B cell (primary cell): ENCODE results near the gene FHIP1B. TPM values are rescaled to one million over a fixed set of nuclear protein-coding genes. Genes with fewer than 3 reads are reported as not detected.

Source experiments
- ATAC-seq: fragments of 200-7000 bp; cut with Tn5 transposase; one replicate; pipeline ENCODE4 v1.10.0; 2021; ENCODE audit warnings: low read depth, mild to moderate bottlenecking, moderate number of reproducible peaks, moderate library complexity
- CTCF ChIA-PET: fragments of 350-600 bp; sonication (Branson Sonifier 250); formaldehyde crosslinking; loops from one replicate; lab custom pipeline; 2021; ENCODE audit warnings: antibody characterized with exemption, inconsistent platforms; lab: Charles Lee
- POLR2A ChIA-PET: fragments of 350-600 bp; sonication (Branson Sonifier 250); formaldehyde crosslinking; loops from one replicate; lab custom pipeline; 2021; ENCODE audit warnings: antibody characterized with exemption; lab: Charles Lee
- DNase-seq: peaks from one replicate; pipeline ENCODE4 v3.0.0; 2013
- H2AFZ ChIP-seq: 2 replicates; pipeline ENCODE4 v1.6.1; 2012; ENCODE audit warnings: mild to moderate bottlenecking, low read depth, low read length; ENCODE audit not compliant: insufficient read depth, poor library complexity, severe bottlenecking
- H3K27ac ChIP-seq, 2 donors: 1 replicate in 1 of 2; 2 replicates in 1 of 2; pipeline ENCODE4 v1.5.1; 2012 to 2013; ENCODE audit warnings: low read length in 2 of 2, mild to moderate bottlenecking in 2 of 2, moderate library complexity in 1 of 2
- H3K27me3 ChIP-seq, 4 experiments: fragments of 200-600 bp in 1 of 4; sonication (generic) in 1 of 4; replicated peaks in 1 of 4; 1 replicate in 2 of 4; 2 replicates in 2 of 4; pipeline versions ENCODE4 v1.6.1 to v1.7.0; 2013 to 2016; ENCODE audit warnings: low read length in 3 of 4, mild to moderate bottlenecking in 2 of 4, mixed read lengths in 1 of 4, moderate library complexity in 1 of 4; ENCODE audit not compliant: insufficient read depth in 4 of 4, control insufficient read depth in 3 of 4; ENCODE audit errors: control extremely low read depth in 1 of 4
- H3K36me3 ChIP-seq, 2 experiments: replicated peaks in 1 of 2; 1 replicate in 1 of 2; 2 replicates in 1 of 2; pipeline versions ENCODE4 v1.6.1 to v1.7.1; 2013; ENCODE audit warnings: low read length in 1 of 2; ENCODE audit not compliant: insufficient read depth in 2 of 2, control insufficient read depth in 1 of 2; ENCODE audit errors: control extremely low read depth in 1 of 2, extremely low read depth in 1 of 2
- H3K4me1 ChIP-seq, 2 donors: fragments of 200-600 bp in 1 of 2; sonication (generic) in 1 of 2; 1 replicate in 1 of 2; 2 replicates in 1 of 2; pipeline versions ENCODE4 v1.5.1 to v1.6.1; 2013 to 2017; ENCODE audit warnings: low read length in 2 of 2; ENCODE audit not compliant: control insufficient read depth in 2 of 2, insufficient read depth in 2 of 2
- H3K4me2 ChIP-seq: replicated peaks from 2 replicates; pipeline ENCODE3; 2012; ENCODE audit warnings: mild to moderate bottlenecking, low read depth, low read length; ENCODE audit not compliant: poor library complexity, severe bottlenecking
- H3K4me3 ChIP-seq, 5 experiments: fragments of 200-600 bp in 1 of 5; sonication (generic) in 1 of 5; 1 replicate in 3 of 5; 2 replicates in 2 of 5; pipeline versions ENCODE4 v1.5.1 to v1.7.0; 2011 to 2016; ENCODE audit warnings: low read length in 4 of 5, mild to moderate bottlenecking in 4 of 5, low read depth in 2 of 5, control low read depth in 1 of 5, moderate library complexity in 1 of 5; ENCODE audit not compliant: insufficient read depth in 1 of 5; ENCODE audit errors: control extremely low read depth in 1 of 5, extremely low read depth in 1 of 5
- H3K79me2 ChIP-seq: fragments of 200-600 bp; sonication (generic); one replicate; pipeline ENCODE4 v1.6.0; 2016; ENCODE audit warnings: low read length; ENCODE audit not compliant: control insufficient read depth, insufficient read depth
- H3K9ac ChIP-seq: fragments of 200-600 bp; sonication (generic); 2 replicates; pipeline ENCODE4 v1.6.1; 2017; ENCODE audit warnings: mild to moderate bottlenecking, low read length, moderate library complexity
- H3K9me3 ChIP-seq, 3 donors: one replicate each; pipeline versions ENCODE4 v1.6.1 to v1.7.1; 2013; ENCODE audit warnings: low read length in 2 of 3; ENCODE audit not compliant: control insufficient read depth in 2 of 3, insufficient read depth in 1 of 3; ENCODE audit errors: control extremely low read depth in 1 of 3
- H4K20me1 ChIP-seq: 2 replicates; pipeline ENCODE4 v1.6.0; 2012; ENCODE audit warnings: mild to moderate bottlenecking, low read length; ENCODE audit not compliant: insufficient read depth, control insufficient read depth, poor library complexity, severe bottlenecking
- H3K27ac Mint-ChIP-seq: one replicate; pipeline ENCODE4 v1.8.0; 2021; ENCODE audit warnings: mixed read lengths
- H3K27me3 Mint-ChIP-seq: one replicate; pipeline ENCODE4 v1.8.0; 2021; ENCODE audit warnings: mixed read lengths
- H3K4me1 Mint-ChIP-seq: one replicate; pipeline ENCODE4 v1.8.0; 2021; ENCODE audit warnings: mixed read lengths
- H3K4me3 Mint-ChIP-seq: one replicate; pipeline ENCODE4 v1.8.0; 2021; ENCODE audit warnings: mixed read lengths
- H3K9me3 Mint-ChIP-seq: one replicate; pipeline ENCODE4 v1.8.0; 2022; ENCODE audit warnings: mixed read lengths; ENCODE audit not compliant: insufficient read depth
- CTCF ChIP-seq: fragments of 200-600 bp; IDR thresholded peaks from one replicate; pipeline ENCODE4 v1.8.0; 2022; ENCODE audit warnings: antibody characterized with exemption, mild to moderate bottlenecking
- EZH2 ChIP-seq: IDR thresholded peaks from 2 replicates; pipeline ENCODE4 v1.6.1; 2012; ENCODE audit warnings: borderline replicate concordance, low read depth, mild to moderate bottlenecking, moderate library complexity, low read length; ENCODE audit not compliant: insufficient read depth, poor library complexity, severe bottlenecking
- WGBS: methylation state at CpG from one replicate; pipeline ENCODE4 v1.1.5; 2013; ENCODE audit warnings: missing lambda C conversion rate; ENCODE audit not compliant: insufficient coverage; 5-methylcytosine and 5-hydroxymethylcytosine counted together
- intact Hi-C: fragments of 100-400 bp; cut with micrococcal nuclease; formaldehyde crosslinking; loops from one replicate; pipeline ENCODE4 v1.10.0; 2022
- polyA plus RNA-seq: library from polyadenylated mRNA; depleted of rRNA; stranded (reverse); fragments of >200 nt; gene quantifications from 2 replicates; pipeline ENCODE4 v1.2.3, GENCODE V29; 2012
- total RNA-seq, 2 donors: library from RNA; stranded (reverse); fragments of 120-200 nt in 1 of 2; gene quantifications; 1 replicate in 1 of 2; 2 replicates in 1 of 2; pipeline versions ENCODE4 v1.2.3 to v1.2.4, GENCODE V29; 2013 to 2022

FHIP1B gene
- total and polyA plus RNA-seq, 2 donors (not counting 1 experiment from before 2014, with no cell fraction given): 37.1 to 44.1 TPM

GRCh38 chr11:6258571-6259081 is 24.2 kb upstream of the FHIP1B start:
- 17% methylated on average over 16 of the region's 16 CpGs for WGBS
- H3K27me3 ChIP-seq: peaks cover 0 to 49% (median 39%) of the 10 kb centered on the region in 4 experiments

More at GRCh38 chr11:6258571-6259081, 24.2 kb upstream of the FHIP1B start:
- intact Hi-C loops: no loop called here
- Histone ChIP-seq H3K4me1 (peaks cover 17 to 22% of the 10 kb centered on the region in 2 donors), H3K9me3 (peaks cover 0 to 7% (median 0%) of the 10 kb centered on the region in 3 donors), H2AFZ (peak overlapping the region; percentile 74), H3K4me2 (peak overlapping the region; percentile 84), H3K36me3 (no peaks in the 10 kb centered on the region), H3K9ac (peak overlapping the region; percentile 61), H3K79me2 (no peaks in the 10 kb centered on the region), H3K4me3 (peak overlapping the region in 3 of 5 experiments; percentile 25 to 53 (median 45)), H4K20me1 (no peaks in the 10 kb centered on the region), H3K27ac (no peak overlapping the region)
- H3K4me1 Mint-ChIP-seq: peaks cover 9% of the 10 kb centered on the region
- peak overlapping the region; percentile 80 for H3K4me3 Mint-ChIP-seq
- POLR2A ChIA-PET: no interaction called here
- H3K27me3 Mint-ChIP-seq: peaks cover under 1% of the 10 kb centered on the region
- no peaks in the 10 kb centered on the region for H3K9me3 Mint-ChIP-seq
- no peak for TF ChIP-seq CTCF
- TF ChIP-seq EZH2: no peak
- ATAC-seq (no peak), DNase-seq (no peak)
- no peak overlapping the region for H3K27ac Mint-ChIP-seq
- CTCF ChIA-PET: no interaction called here
